T-helper 22 cell (primary cell): ENCODE results near the gene NFATC1.
A peak's percentile ranks its signal among the peaks of the same experiment; 100 is the strongest.

Experiments
- DNase-seq: peaks from one replicate; pipeline ENCODE4 v3.0.0-alpha.2; 2020; ENCODE audit warnings: low read depth

Gene NFATC1

GRCh38 chr18:79405019-79405780, 9.5 kb downstream of the NFATC1 start:
- DNase-seq, result peak; percentile 41

- peak; percentile 87 for DNase-seq
Measured at GRCh38 chr18:79405781-79406575, 10.2 kb downstream of the NFATC1 start.

- no peak for DNase-seq
Measured at GRCh38 chr18:79406708-79407107, 11.0 kb downstream of the NFATC1 start.

GRCh38 chr18:79409313-79409712, 13.6 kb downstream of the NFATC1 start:
- no peak for DNase-seq

GRCh38 chr18:79410171-79410641, 14.5 kb downstream of the NFATC1 start:
- DNase-seq, result no peak

GRCh38 chr18:79410731-79411613, 15.2 kb downstream of the NFATC1 start:
- DNase-seq, result no peak

GRCh38 chr18:79411614-79412526, 16.1 kb downstream of the NFATC1 start:
- DNase-seq, result no peak

GRCh38 chr18:79413025-79413424, 17.3 kb downstream of the NFATC1 start:
- DNase-seq, result no peak

GRCh38 chr18:79413426-79413825, 17.7 kb downstream of the NFATC1 start:
- DNase-seq, result no peak

- no peak for DNase-seq
Measured at GRCh38 chr18:79413901-79414300, 18.2 kb downstream of the NFATC1 start.

- no peak for DNase-seq
Measured at GRCh38 chr18:79416022-79416676, 20.4 kb downstream of the NFATC1 start.

- DNase-seq, result no peak
Measured at GRCh38 chr18:79416677-79417052, 20.9 kb downstream of the NFATC1 start.

- no peak for DNase-seq
Measured at GRCh38 chr18:79418236-79418635, 22.5 kb downstream of the NFATC1 start.

- DNase-seq, result no peak
Measured at GRCh38 chr18:79418642-79419041, 22.9 kb downstream of the NFATC1 start.

- no peak for DNase-seq
Measured at GRCh38 chr18:79420033-79420745, 24.5 kb downstream of the NFATC1 start.

GRCh38 chr18:79421275-79421857, 25.6 kb downstream of the NFATC1 start:
- DNase-seq, result no peak

GRCh38 chr18:79422022-79422782, 26.5 kb downstream of the NFATC1 start:
- DNase-seq, result no peak

- no peak for DNase-seq
Measured at GRCh38 chr18:79422783-79423165, 27.0 kb downstream of the NFATC1 start.
